Measurements from ENCODE around the gene LSM14A. TPM values are rescaled to one million over a fixed set of nuclear protein-coding genes. Genes with fewer than 3 reads are reported as not detected.

The LSM14A gene
- total and polyA plus RNA-seq, 9 of the 15 experiments (the other 6 are each of a cell fraction or from before 2014, with no cell fraction given): 19.5 to 150 (median 95.1) TPM

DNA sequence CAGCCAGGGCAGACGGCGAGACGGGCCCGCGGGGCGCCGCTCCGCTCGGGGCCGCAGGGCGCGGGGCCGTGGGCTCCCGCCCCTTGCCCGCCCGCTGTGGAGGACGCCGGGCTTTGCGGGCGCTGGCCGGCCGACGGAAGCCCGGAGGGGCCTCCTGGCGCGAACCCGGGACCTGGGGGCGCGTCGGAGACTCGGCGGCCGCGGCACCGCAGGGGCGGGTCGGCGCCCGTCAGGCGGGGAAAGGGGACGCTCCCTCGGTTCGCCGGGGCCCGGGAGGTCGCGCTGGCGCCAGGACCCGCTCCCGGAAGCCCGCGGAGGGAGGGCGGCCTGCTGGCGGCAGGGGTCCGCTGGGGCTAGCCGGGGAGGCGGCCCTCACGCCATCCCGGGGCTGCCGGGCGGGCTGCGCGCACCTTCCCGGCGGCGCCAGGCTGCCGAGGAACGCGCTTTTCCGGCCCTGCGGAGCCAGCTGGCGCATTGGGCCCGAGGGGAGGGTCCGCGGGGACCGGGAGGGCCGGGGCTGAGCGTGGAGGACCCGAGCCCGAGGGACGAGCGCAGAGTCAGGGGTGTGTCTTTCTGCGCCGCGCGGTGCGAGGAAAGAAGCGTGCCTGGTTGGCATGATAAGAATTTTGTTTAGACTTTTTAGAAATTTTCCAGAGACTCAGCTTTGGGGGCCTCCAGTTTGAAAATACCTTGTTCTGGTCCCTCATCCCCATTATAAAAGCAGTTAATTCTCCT is 82.6 kb downstream of the LSM14A start (continued):
- TF ChIP-seq, protein P1, sequence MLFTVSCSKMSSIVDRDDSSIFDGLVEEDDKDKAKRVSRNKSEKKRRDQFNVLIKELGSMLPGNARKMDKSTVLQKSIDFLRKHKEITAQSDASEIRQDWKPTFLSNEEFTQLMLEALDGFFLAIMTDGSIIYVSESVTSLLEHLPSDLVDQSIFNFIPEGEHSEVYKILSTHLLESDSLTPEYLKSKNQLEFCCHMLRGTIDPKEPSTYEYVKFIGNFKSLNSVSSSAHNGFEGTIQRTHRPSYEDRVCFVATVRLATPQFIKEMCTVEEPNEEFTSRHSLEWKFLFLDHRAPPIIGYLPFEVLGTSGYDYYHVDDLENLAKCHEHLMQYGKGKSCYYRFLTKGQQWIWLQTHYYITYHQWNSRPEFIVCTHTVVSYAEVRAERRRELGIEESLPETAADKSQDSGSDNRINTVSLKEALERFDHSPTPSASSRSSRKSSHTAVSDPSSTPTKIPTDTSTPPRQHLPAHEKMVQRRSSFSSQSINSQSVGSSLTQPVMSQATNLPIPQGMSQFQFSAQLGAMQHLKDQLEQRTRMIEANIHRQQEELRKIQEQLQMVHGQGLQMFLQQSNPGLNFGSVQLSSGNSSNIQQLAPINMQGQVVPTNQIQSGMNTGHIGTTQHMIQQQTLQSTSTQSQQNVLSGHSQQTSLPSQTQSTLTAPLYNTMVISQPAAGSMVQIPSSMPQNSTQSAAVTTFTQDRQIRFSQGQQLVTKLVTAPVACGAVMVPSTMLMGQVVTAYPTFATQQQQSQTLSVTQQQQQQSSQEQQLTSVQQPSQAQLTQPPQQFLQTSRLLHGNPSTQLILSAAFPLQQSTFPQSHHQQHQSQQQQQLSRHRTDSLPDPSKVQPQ (CRISPR knock-in tag; IDR thresholded peaks at IDR 0.05; ENCODE audit: borderline replicate concordance): no peak
- TF ChIP-seq SNIP1 (IDR thresholded peaks at IDR 0.05; ENCODE audit: low read depth): no peak
- TF ChIP-seq SMAD3 (CRISPR knock-in tag; conservative IDR thresholded peaks at IDR 0.05): no peak
- peak; percentile 85 for TF ChIP-seq GATAD2B (IDR thresholded peaks at IDR 0.05; ENCODE audit: borderline replicate concordance)
- TF ChIP-seq SRSF7 (optimal IDR thresholded peaks at IDR 0.05; ENCODE audit: low read depth, low read length): no peak
- no peak for TF ChIP-seq SETDB1 (IDR thresholded peaks at IDR 0.05; ENCODE audit: low read length)
- peak in 1 of 2 experiments; percentile 31; a peak in 1 of 4 replicates for TF ChIP-seq HDAC1 (IDR thresholded peaks at IDR 0.05)
- TF ChIP-seq XRCC5 (IDR thresholded peaks at IDR 0.05; ENCODE audit: low read depth, low read length): no peak
- no peak for TF ChIP-seq ZNF347 (CRISPR knock-in tag; IDR thresholded peaks at IDR 0.05; ENCODE audit: low read depth)
- TF ChIP-seq SAFB2 (IDR thresholded peaks at IDR 0.05; ENCODE audit: borderline replicate concordance, low read depth, low read length, severe bottlenecking): no peak
- no peak for TF ChIP-seq MIER1 (IDR thresholded peaks at IDR 0.05; ENCODE audit: low read depth)
- no peak for TF ChIP-seq GTF2F1 (IDR thresholded peaks at IDR 0.05; ENCODE audit: low read depth, low read length)
- no peak for TF ChIP-seq TCF3 (CRISPR knock-in tag; IDR thresholded peaks at IDR 0.05)
- TF ChIP-seq, protein P2, sequence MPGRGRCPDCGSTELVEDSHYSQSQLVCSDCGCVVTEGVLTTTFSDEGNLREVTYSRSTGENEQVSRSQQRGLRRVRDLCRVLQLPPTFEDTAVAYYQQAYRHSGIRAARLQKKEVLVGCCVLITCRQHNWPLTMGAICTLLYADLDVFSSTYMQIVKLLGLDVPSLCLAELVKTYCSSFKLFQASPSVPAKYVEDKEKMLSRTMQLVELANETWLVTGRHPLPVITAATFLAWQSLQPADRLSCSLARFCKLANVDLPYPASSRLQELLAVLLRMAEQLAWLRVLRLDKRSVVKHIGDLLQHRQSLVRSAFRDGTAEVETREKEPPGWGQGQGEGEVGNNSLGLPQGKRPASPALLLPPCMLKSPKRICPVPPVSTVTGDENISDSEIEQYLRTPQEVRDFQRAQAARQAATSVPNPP (IDR thresholded peaks at IDR 0.05; ENCODE audit: borderline replicate concordance, insufficient read depth, insufficient read length): no peak
- TF ChIP-seq SMARCA4 (IDR thresholded peaks at IDR 0.05): no peak
- peak; percentile 32; the same call in 1 of the 2 replicates for TF ChIP-seq ARID1B (IDR thresholded peaks at IDR 0.05)
- no peak for TF ChIP-seq FOXA1 (IDR thresholded peaks at IDR 0.05; ENCODE audit: borderline replicate concordance)
- TF ChIP-seq PML (IDR thresholded peaks at IDR 0.05; ENCODE audit: low read length): no peak
- TF ChIP-seq GATA2 (CRISPR knock-in tag; IDR thresholded peaks at IDR 0.05): no peak
- TF ChIP-seq ZNF644 (tag; IDR thresholded peaks at IDR 0.05; ENCODE audit: low read depth): no peak
- TF ChIP-seq, protein P3, sequence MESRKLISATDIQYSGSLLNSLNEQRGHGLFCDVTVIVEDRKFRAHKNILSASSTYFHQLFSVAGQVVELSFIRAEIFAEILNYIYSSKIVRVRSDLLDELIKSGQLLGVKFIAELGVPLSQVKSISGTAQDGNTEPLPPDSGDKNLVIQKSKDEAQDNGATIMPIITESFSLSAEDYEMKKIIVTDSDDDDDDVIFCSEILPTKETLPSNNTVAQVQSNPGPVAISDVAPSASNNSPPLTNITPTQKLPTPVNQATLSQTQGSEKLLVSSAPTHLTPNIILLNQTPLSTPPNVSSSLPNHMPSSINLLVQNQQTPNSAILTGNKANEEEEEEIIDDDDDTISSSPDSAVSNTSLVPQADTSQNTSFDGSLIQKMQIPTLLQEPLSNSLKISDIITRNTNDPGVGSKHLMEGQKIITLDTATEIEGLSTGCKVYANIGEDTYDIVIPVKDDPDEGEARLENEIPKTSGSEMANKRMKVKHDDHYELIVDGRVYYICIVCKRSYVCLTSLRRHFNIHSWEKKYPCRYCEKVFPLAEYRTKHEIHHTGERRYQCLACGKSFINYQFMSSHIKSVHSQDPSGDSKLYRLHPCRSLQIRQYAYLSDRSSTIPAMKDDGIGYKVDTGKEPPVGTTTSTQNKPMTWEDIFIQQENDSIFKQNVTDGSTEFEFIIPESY (CRISPR knock-in tag; IDR thresholded peaks at IDR 0.05): 0 out of 2 replicates have a peak, but pooled peaks have one; percentile 21
- TF ChIP-seq MED1 (CRISPR knock-in tag; IDR thresholded peaks at IDR 0.05; ENCODE audit: borderline replicate concordance): no peak
- TF ChIP-seq CCNT2 (IDR thresholded peaks at IDR 0.05; ENCODE audit: borderline replicate concordance, extremely low read depth, insufficient read length, low read depth, low read length): peak; percentile 67
- TF ChIP-seq NFATC3 (IDR thresholded peaks at IDR 0.05): no peak

Measured in K562 (cell line).